ENCODE results near the gene HECTD1.

DNA sequence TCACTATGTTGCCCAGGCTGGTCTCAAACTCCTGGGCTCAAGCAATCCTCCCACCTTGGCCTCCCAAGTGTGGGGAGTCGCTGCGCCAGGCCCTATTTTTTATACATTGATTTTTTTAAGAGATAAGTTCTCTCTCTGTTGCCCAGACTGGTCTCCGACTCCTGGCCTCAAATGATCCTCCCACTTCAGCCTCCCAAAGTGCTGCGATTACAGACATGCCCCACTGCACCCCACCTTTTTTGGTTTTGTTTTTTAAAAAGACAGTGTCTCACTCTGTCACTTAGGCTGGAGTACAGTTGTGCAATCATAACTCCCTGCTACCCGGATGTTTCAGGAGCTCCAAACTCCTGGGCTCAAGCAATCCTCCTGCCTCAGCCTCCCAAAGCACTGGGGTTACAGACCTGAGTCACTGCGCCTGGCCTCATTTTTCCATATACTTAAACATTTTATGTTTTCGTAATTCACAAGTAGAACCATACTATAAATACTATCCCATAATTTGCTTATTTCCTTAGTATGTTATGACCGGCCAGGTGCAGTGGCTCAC is 16.8 kb downstream of the HECTD1 start:
- no peak for TF ChIP-seq EZH2 (IDR thresholded peaks at IDR 0.05)
- no peak for TF ChIP-seq POLR2AphosphoS5 (IDR thresholded peaks at IDR 0.05; ENCODE audit: borderline replicate concordance, low read depth, low read length)

Measured in SK-N-MC (cell line).